CD4-positive, alpha-beta T cell treated with Interleukin-15 for 1 hour (primary cell): ENCODE measurements around the gene JRKL.

Experiments used
- DNase-seq: peaks from one replicate; pipeline ENCODE4 v3.0.0-alpha.2; 2020

JRKL gene

DNA sequence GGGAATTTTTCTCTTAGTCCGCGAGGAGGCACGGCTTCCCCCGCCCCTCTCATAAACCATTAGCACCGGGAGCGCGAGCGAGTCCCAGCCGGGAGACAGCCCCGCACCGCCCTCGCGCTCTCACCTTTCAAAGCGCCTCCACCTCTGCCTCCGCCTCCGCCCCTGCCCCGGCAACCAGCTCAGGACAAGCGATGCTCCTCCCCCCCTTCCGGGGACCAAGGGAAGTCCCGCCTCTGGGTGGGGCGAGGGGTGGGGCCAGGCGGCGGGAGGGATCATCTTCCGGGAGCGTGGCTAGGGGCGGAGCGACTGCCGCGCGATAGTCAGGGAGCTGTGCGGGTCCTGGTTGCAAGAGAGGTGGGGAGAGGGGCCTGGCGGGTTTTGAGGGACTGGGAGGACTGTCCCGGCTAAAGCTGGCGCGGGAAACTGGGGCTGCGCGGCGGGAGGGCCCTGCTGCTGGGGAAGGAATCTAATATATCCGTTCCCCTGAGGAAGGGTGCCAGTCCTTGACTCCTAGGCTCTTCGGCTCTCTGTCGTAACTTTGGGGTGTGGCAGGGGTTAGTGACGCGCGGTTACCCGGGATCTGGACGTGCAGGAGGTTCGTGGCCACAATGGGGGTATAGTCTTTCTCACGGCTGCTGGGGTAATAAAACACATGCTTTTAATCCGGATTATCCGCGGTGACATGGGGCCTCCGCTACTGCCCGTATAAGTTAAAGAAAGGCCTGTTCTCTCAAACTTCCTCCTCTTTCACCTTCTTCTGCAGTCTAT, at the start of gene JRKL, which contains the start of gene CCDC82:
Gene JRKL (plus strand): TSS at position 294 of the 768 bp plus-strand sequence. CDS start 637 bp downstream, outside the sequence.
Gene CCDC82 (minus strand): TSS at position 193 of the 768 bp plus-strand sequence. CDS start 5,165 bp downstream, outside the sequence.
- DNase-seq, result peak; percentile 95

- no peak for DNase-seq
These were observed 49.3 kb upstream of the JRKL start for GRCh38 chr11:96340555-96340885.

DNA sequence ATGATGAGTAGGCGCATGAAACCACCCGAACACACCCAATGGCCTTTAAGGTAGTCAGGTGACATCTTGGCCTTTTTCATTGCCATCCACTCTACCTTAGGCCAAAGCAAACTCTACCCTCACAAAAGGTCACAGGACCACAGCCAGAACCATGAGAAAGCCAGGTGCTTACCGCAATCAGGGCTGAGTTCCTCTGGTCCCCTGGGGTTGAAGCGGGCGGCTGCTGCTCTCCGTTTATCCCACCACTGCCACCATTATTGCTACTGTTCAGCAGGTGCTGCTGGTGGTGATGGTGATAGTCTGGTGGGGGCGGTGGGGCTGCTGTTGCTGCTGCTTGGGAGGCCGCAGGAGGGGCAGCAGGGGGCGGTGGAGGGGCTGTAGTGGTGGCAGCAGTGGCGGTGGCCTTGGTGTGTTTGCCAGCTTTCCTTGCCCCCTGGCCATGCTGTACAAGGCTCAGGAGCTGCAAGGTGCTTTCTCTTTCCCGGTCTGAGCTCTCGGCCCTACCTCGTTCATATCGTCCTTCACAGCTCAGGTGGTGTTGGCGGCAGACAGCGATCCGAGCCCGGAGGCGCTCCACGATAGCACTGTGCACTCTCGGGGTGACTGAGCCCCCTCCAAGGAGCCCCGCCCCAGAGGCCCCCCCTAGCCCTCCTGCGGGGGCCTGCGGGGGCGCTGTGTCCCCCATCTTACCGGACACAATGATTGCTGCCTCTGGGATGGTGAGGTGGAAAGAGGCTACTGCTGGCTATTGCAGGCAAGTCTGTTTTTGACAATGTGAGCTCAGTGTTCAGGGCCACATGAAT, 48.4 kb upstream of the JRKL start:
- DNase-seq, result peak; percentile 72

DNA sequence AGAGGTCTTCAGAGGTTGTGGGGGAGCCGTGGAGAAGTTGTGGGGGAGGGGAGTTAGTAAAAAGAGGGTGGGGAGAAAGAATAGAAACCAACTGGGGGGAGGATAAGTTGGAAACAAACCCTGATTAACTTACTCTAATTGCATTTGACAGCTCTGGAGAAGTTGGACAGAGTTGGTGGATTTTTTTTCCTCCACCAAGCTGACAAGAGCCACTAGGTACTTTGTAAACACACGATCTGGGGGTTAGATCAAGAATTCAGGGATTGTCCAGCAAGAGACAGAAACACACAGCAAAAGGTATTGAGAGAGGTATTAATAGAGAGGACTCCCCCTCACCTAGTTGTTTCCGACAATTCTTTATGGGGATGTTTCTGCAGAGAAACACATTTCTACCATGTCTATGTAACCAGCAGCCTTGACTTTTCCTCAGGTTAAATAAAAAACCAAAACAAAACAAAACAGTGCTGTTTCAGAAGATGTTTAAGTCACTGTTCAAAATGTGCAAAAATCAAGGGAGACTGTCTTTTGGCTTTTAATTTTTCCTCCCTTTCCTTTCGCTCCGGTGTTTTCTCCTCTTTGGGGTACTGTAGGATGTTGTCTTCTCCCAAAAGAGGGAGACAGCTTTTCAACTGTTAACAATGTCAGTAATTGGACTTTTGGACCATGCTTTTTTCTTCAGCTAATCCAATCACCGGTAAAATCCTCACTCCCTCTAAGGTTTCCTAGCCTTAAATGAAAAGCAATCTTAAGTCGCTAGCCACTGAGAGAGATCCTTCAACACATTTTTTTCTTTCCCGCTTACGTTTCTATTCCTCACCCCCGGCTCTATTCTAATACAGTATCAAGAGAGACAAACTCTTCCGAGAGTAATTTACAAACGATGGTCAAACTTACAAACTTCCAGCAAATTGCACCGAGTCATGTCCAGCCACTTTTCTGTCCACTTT, 47.5 kb upstream of the JRKL start:
- no peak for DNase-seq

GRCh38 chr11:96342961-96343711, 46.7 kb upstream of the JRKL start, which contains the start of gene MAML2:
MAML2 (minus strand) TSS chr11:96343195; CDS start chr11:96341895, 1,300 bp downstream.
- DNase-seq, result peak; percentile 92

DNA sequence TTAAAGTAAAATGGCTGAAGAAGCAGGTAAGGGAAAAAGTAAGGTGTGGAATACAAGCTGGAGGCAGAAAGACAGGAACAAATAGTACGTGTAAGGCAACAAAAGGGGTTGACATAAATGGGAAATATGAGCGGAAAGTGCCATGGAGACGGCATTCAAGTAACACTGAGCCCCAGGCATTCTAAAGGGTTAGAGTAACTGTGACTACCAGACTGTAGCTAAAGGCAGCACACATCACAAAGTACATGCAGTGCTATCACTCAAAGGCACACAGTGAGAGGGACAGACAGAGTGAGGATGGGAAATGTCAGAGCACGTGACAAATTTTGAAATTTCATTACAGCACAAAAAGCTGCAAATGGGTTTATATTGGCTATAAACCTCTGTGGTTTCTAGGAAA, 33.0 kb upstream of the JRKL start:
- no peak for DNase-seq

DNA sequence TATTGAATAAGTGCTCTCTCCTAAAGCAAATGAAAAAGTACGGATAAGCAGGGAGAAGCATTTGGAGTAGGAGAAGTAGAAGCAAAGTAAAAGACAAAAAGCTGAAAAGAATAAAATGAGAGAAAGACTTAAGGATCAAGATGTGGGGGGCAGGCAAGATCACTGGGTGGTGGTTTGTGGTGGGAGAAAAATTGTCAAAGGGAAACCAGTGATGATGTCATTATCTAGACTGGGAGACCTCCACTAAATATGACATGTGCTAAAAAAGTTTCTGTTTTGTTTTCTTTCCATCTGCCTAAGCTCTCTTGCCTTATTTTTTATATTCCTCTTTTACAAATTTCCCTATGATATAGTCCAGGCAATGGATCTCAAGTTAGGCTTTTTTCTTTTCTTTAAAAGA, 32.0 kb upstream of the JRKL start:
- DNase-seq, result no peak

DNA sequence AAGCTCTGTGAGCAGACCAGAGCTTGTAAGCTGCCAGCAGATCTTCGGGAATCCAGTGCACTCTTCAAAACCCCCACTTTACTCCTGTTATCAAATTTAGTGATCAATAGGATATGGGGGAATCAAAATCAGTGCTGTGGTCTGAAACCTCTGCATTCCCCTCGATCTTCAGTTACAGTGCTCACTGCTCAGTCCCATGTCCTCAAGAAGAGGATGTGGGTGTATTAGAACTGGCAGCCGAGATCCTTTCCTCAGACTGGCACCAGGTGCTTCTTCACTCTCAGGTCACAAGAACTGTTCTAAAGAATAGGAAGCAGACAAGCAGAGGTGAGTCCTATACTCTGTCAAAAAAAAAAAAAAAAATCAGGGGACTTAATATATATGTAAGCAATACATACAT, 31.5 kb upstream of the JRKL start:
- no peak for DNase-seq

- no peak for DNase-seq
These were observed 28.0 kb upstream of the JRKL start for GRCh38 chr11:96361778-96362177.

DNA sequence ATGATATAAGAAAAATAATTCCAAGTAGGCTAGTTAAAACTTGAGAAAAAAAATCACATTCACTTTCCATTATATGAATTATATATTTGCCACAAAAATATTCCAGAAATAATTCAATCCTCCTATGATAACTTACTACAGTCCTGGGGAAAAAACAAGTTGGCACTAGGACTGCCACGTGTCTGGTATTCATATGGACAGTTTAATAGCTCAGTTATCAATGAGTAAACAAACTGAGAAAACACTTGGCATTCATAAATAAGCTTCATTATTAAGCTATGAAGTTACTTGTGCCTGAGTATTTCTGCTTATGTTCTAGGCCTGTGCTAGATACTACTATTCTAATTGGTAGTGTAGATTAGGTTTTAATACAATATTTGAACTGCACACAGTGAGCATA, 24.3 kb upstream of the JRKL start:
- no peak for DNase-seq

- no peak for DNase-seq
These were observed 23.8 kb upstream of the JRKL start for GRCh38 chr11:96366024-96366423.

GRCh38 chr11:96367342-96367741, 22.5 kb upstream of the JRKL start:
- DNase-seq, result no peak

DNA sequence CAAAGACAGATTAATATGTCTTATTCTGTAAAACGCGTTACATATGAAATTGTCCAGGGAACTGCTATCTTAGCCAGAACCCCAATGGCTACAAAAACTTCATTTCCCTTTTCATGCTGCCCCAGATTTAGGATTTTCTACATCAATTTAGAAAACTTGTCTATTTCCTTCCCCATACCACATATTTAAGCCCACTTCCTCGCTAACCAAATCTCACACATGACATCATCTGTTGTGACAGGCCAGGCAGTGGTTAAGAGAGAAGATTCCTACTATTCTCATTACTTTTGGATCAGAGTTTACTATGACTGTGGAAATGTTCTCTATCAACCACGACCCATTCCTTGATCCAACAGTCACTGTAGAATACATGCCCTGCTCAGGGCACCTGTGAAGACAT, 16.0 kb upstream of the JRKL start:
- no peak for DNase-seq

DNA sequence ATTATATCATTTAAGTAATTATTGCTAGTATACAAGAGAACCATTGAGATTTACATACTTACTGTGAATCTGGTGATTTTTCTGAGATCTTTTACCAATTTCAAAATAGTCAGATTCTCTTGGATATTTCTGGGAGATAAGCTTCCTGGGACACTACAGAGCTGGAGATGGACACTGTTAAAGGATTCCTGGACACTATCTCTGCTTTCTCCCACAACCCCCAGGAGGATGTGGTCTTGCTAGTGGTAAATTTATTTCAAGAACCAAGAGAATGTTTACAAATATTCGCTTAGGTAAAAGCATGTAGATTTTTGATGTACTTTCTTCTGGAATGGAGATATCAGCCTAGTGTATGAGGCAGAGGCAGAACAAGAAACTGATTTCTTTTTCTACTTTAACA, 13.0 kb upstream of the JRKL start:
- DNase-seq, result no peak

GRCh38 chr11:96384156-96384555, 5.7 kb upstream of the JRKL start:
- no peak for DNase-seq

DNA sequence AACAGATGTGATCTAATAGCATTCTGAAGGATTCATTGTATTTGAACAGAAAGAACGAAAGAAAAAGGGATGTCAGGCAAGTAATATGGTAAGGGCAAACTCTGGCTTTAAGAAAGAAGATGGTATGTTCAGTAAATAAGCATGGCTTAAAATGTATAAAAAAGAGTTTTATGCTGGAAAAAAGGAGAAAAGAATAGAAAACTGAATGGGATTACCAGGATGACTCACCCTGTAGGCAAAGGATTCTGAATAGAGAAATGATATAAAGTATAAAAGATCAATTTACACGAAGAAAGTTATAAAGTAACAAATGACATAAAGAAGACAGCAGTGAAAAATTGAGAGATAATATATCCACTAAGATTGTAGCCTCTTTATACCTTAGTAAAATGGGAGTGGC, 4.6 kb upstream of the JRKL start:
- no peak for DNase-seq

DNA sequence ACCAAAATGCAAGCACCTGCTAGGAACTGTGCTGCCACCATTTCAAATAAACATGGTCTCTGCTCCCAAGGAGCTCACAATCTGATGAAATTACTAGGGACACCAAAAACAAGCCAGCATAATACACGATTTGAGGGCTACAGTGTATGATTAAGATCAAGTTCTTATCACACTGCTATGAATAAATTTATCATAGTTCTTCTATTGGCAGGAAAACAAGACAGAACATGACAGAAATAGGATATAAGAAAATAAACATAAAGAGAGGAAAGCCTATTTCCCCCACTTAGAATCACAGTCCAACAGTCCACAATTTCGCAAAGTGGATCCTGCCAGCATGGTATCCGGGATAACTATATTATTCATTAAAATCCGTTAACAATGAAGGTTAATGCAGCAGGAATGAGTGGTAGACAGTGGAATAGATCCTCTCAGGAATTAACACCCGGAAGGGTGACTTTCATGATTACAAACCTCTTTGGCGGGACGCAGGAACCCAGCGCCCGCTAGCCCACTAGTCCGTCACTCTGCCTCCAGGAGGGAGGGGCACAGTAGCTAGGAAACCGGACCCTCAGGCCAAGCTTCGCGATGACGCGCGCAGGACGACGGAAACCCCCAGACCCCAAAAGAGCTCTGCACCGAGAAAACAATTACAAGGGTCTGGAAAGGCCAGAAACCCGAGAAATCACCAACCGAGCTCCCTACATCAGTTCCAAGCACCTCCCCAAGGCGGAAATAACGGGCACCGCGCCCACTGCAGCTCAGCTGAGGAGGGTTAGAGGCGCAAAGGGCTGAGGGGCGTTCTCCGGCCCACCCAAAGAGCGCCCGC, 708 bp upstream of the JRKL start:
- peak; percentile 53 for DNase-seq

- DNase-seq, result no peak
These were observed 627 bp downstream of the JRKL start for GRCh38 chr11:96390488-96390792.

- DNase-seq, result no peak
These were observed 2.0 kb downstream of the JRKL start for GRCh38 chr11:96391698-96392307.

- DNase-seq, result no peak
These were observed 4.0 kb downstream of the JRKL start for GRCh38 chr11:96393753-96394348.

GRCh38 chr11:96394773-96395172, 5.0 kb downstream of the JRKL start:
- DNase-seq, result no peak
